HL-60/S4 treated with phorbol 12-myristate 13-acetate at 8.2 ng/mL for 4 days and 3 days (cell line): ENCODE results near the gene THAP2.
"Not testable (repeated sequence)": the region's sequence is repeated elsewhere in the genome, so short reads cannot be mapped to it uniquely, and the experiment has no call there.

ENCODE experiments used
- in situ Hi-C: fragments of 300-500 bp; cut with MboI; formaldehyde crosslinking; loops from 2 replicates; pipeline ENCODE4 v1.15.0; 2022; ENCODE audit warnings: low sequenced_read_pairs

Gene THAP2

GRCh38 chr12:71702181-71702580 is 38.1 kb downstream of the THAP2 start:
- in situ Hi-C loops, result not testable (repeated sequence)

GRCh38 chr12:71702590-71702989 is 38.5 kb downstream of the THAP2 start:
- in situ Hi-C loops, result no loop called here

- in situ Hi-C loops, result no loop called here
Observed at GRCh38 chr12:71703206-71703605, 39.1 kb downstream of the THAP2 start.

- in situ Hi-C loops, result no loop called here
Observed at GRCh38 chr12:71704920-71705319, 40.8 kb downstream of the THAP2 start.

GRCh38 chr12:71708658-71709057 is 44.6 kb downstream of the THAP2 start:
- in situ Hi-C loops, result no loop called here

GRCh38 chr12:71710276-71711125 is 46.4 kb downstream of the THAP2 start:
- in situ Hi-C loops, result no loop called here

- in situ Hi-C loops, result no loop called here
Observed at GRCh38 chr12:71718611-71719010, 54.5 kb downstream of the THAP2 start.

GRCh38 chr12:71719647-71720370 is 55.7 kb downstream of the THAP2 start:
- in situ Hi-C loops, result no loop called here

- in situ Hi-C loops, result no loop called here
Observed at GRCh38 chr12:71721783-71722505, 57.8 kb downstream of the THAP2 start.

- in situ Hi-C loops, result loop anchor here (25.0 kb wide), 1 partner anchor 313 kb away; no protein-coding TSS in a partner anchor
Observed at GRCh38 chr12:71725011-71725410, 60.9 kb downstream of the THAP2 start.

GRCh38 chr12:71726548-71726947 is 62.4 kb downstream of the THAP2 start:
- in situ Hi-C loops, result loop anchor here (25.0 kb wide), 1 partner anchor 314 kb away; no protein-coding TSS in a partner anchor

- in situ Hi-C loops, result loop anchor here (25.0 kb wide), 1 partner anchor 316 kb away; no protein-coding TSS in a partner anchor
Observed at GRCh38 chr12:71727958-71728357, 63.9 kb downstream of the THAP2 start.
